SK-N-SH (cell line): ENCODE results near the gene ZNRF4. TPM values are rescaled to one million over a fixed set of nuclear protein-coding genes. Genes with fewer than 3 reads are reported as not detected.

Experiments used
- CTCF ChIA-PET: fragments of 300-600, 350-600 bp; formaldehyde crosslinking; extraction: SDS; loops from one replicate; lab custom pipeline; 2021; lab: Yijun Ruan, JAX
- POLR2A ChIA-PET: fragments of 350-600 bp; sonication (Branson Sonifier 250); formaldehyde crosslinking; extraction: SDS; loops from one replicate; lab custom pipeline; 2020; ENCODE audit warnings: antibody characterized with exemption, inconsistent platforms; lab: Yijun Ruan, JAX
- DNase-seq: peaks from one replicate; pipeline ENCODE4 v3.0.0; 2012
- H2AFZ ChIP-seq: fragments of 200-600 bp; sonication (generic); 2 replicates; pipeline ENCODE4 v1.8.1; 2016; ENCODE audit warnings: antibody characterized with exemption, mild to moderate bottlenecking, low read depth
- H3F3A ChIP-seq: fragments of 200-600 bp; sonication (generic); replicated peaks from 2 replicates; pipeline ENCODE3; 2016; ENCODE audit warnings: antibody characterized with exemption, mild to moderate bottlenecking; ENCODE audit not compliant: insufficient read depth
- H3K27ac ChIP-seq, 2 experiments: fragments of 200-500 bp in 1 of 2; fragments of 200-600 bp in 1 of 2; sonication (Bioruptor generic) in 1 of 2; sonication (generic), shearing (Covaris generic) in 1 of 2; 2 replicates each; pipeline versions ENCODE4 v1.5.1 to v1.6.1; 2014 to 2016; ENCODE audit warnings: low read depth in 2 of 2, inconsistent platforms in 1 of 2, low read length in 1 of 2, mild to moderate bottlenecking in 1 of 2, mixed read lengths in 1 of 2
- H3K27me3 ChIP-seq: fragments of 200-600 bp; sonication (generic), shearing (Covaris generic); 2 replicates; pipeline ENCODE4 v1.6.1; 2016; ENCODE audit warnings: mixed run types; ENCODE audit not compliant: insufficient read depth
- H3K36me3 ChIP-seq, 2 experiments: fragments of 200-500 bp in 1 of 2; fragments of 200-600 bp in 1 of 2; sonication (Bioruptor generic) in 1 of 2; sonication (generic) in 1 of 2; replicated peaks in 1 of 2; 2 replicates each; pipeline versions ENCODE3 to v1.5.1; 2014 to 2016; ENCODE audit warnings: low read length in 1 of 2, mild to moderate bottlenecking in 1 of 2; ENCODE audit not compliant: insufficient read depth in 2 of 2, control insufficient read depth in 1 of 2
- H3K4me1 ChIP-seq, 2 experiments: fragments of 200-500 bp in 1 of 2; fragments of 200-600 bp in 1 of 2; sonication (Bioruptor generic) in 1 of 2; sonication (generic), shearing (Covaris generic) in 1 of 2; 2 replicates each; pipeline versions ENCODE4 v1.5.1 to v1.6.1; 2014 to 2016; ENCODE audit warnings: low read depth in 1 of 2, low read length in 1 of 2, mixed run types in 1 of 2; ENCODE audit not compliant: insufficient read depth in 2 of 2, control insufficient read depth in 1 of 2
- H3K4me2 ChIP-seq: fragments of 200-600 bp; sonication (generic), shearing (Covaris generic); 2 replicates; pipeline ENCODE4 v1.6.1; 2017; ENCODE audit warnings: mixed run types
- H3K4me3 ChIP-seq, 2 experiments: fragments of 200-500 bp in 1 of 2; fragments of 200-600 bp in 1 of 2; sonication (Bioruptor generic) in 1 of 2; sonication (generic), shearing (Covaris generic) in 1 of 2; 2 replicates each; pipeline versions ENCODE4 v1.5.1 to v1.8.1; 2014 to 2016; ENCODE audit warnings: low read depth in 2 of 2, inconsistent platforms in 1 of 2, low read length in 1 of 2, mild to moderate bottlenecking in 1 of 2, mixed read lengths in 1 of 2, moderate library complexity in 1 of 2
- H3K79me2 ChIP-seq: fragments of 200-600 bp; sonication (generic); 2 replicates; pipeline ENCODE4 v1.8.1; 2017; ENCODE audit warnings: mild to moderate bottlenecking; ENCODE audit not compliant: insufficient read depth
- H3K9ac ChIP-seq: fragments of 200-600 bp; sonication (generic); 2 replicates; pipeline ENCODE4 v1.6.1; 2017; ENCODE audit warnings: mixed run types
- H3K9me2 ChIP-seq: fragments of 200-600 bp; sonication (generic); 2 replicates; pipeline ENCODE4 v1.6.1; 2017; ENCODE audit warnings: mixed run types
- H3K9me3 ChIP-seq: fragments of 200-600 bp; sonication (generic); 2 replicates; pipeline ENCODE4 v1.6.1; 2017; ENCODE audit warnings: mixed run types, mild to moderate bottlenecking, moderate library complexity
- H4K20me1 ChIP-seq: fragments of 200-600 bp; sonication (generic); 2 replicates; pipeline ENCODE4 v1.6.1; 2017; ENCODE audit warnings: mild to moderate bottlenecking, mixed run types; ENCODE audit not compliant: insufficient read depth
- EP300 ChIP-seq, 2 experiments: IDR thresholded peaks; 2 replicates each; pipeline versions ENCODE4 v1.4.0 to v1.6.1; 2012; ENCODE audit warnings: borderline replicate concordance in 1 of 2, low read depth in 1 of 2, low read length in 1 of 2
- EZH2phosphoT487 ChIP-seq: fragments of 200-600 bp; sonication (generic); IDR thresholded peaks from 2 replicates; pipeline ENCODE4 v1.6.1; 2017; ENCODE audit warnings: low read depth, mixed run types, mild to moderate bottlenecking, antibody characterized with exemption, moderate library complexity, borderline replicate concordance
- GABPA ChIP-seq: IDR thresholded peaks from 2 replicates; pipeline ENCODE4 v1.4.0; 2012; ENCODE audit warnings: low read depth, mild to moderate bottlenecking
- GATA2 ChIP-seq: sonication (generic); formaldehyde crosslinking; IDR thresholded peaks from 2 replicates; pipeline ENCODE4 v1.5.0; 2020; ENCODE audit warnings: mild to moderate bottlenecking, missing genetic modification reagents
- IRF3 ChIP-seq: fragments of 150-350 bp; IDR thresholded peaks from 2 replicates; pipeline ENCODE4 v1.6.1; 2016; ENCODE audit warnings: mild to moderate bottlenecking, low read depth, low read length
- MEF2A ChIP-seq: IDR thresholded peaks from 2 replicates; pipeline ENCODE4 v1.4.0; 2012; ENCODE audit warnings: low read depth, borderline replicate concordance
- NFIC ChIP-seq: IDR thresholded peaks from 2 replicates; pipeline ENCODE4 v1.4.0; 2012; ENCODE audit warnings: borderline replicate concordance
- RFX5 ChIP-seq: IDR thresholded peaks from 2 replicates; pipeline ENCODE4 v1.6.1; 2012; ENCODE audit warnings: mild to moderate bottlenecking, improper control_type of control experiment, low read length
- SIN3A ChIP-seq: IDR thresholded peaks from 2 replicates; pipeline ENCODE4 v1.6.1; 2012; ENCODE audit warnings: low read depth, mild to moderate bottlenecking, low read length, moderate library complexity, borderline replicate concordance
- TCF12 ChIP-seq: IDR thresholded peaks from 2 replicates; pipeline ENCODE4 v1.4.0; 2012
- USF1 ChIP-seq: IDR thresholded peaks from 2 replicates; pipeline ENCODE4 v1.4.0; 2012; ENCODE audit warnings: low read depth, borderline replicate concordance
- YY1 ChIP-seq: IDR thresholded peaks from 2 replicates; pipeline ENCODE4 v1.4.0; 2012; ENCODE audit warnings: low read depth, mild to moderate bottlenecking
- WGBS: methylation state at CpG from one replicate; pipeline ENCODE4 v1.1.6; 2017; ENCODE audit warnings: low lambda C conversion rate; 5-methylcytosine and 5-hydroxymethylcytosine counted together
- polyA plus RNA-seq, 3 experiments: library from polyadenylated mRNA; depleted of rRNA; stranded (reverse); fragments of >200 nt; gene quantifications; 2 replicates each; pipeline ENCODE4 v1.2.3, GENCODE V29; 2012
- TF ChIP-seq, protein P1 (sequence below): fragments of 200-600 bp; sonication (generic); IDR thresholded peaks from 2 replicates; pipeline ENCODE4 v1.6.1; 2017; ENCODE audit warnings: antibody characterized with exemption, mild to moderate bottlenecking, moderate library complexity
- TF ChIP-seq, protein P2 (sequence below): IDR thresholded peaks from 2 replicates; pipeline ENCODE4 v1.4.0; 2012; ENCODE audit warnings: low read depth

Gene ZNRF4
- polyA plus RNA-seq, 1 of the 3 experiments (the other 2 are of a cell fraction) = not detected

- Histone ChIP-seq H3K9me3 (no peaks in the 10 kb centered on the region), H3K9ac (no peak overlapping the region), H3K27me3 (no peaks in the 10 kb centered on the region), H3K9me2 (no peaks in the 10 kb centered on the region), H4K20me1 (no peaks in the 10 kb centered on the region), H3K4me1 (peaks cover 0 to 3% of the 10 kb centered on the region in 2 experiments; a peak in 1 of 4 replicates), H3K36me3 (no peaks in the 10 kb centered on the region), H3K27ac (no peak overlapping the region), H2AFZ (no peak overlapping the region), H3K4me2 (no peak overlapping the region), H3K4me3 (no peak overlapping the region), H3K79me2 (no peaks in the 10 kb centered on the region), H3F3A (peaks cover 15% of the 10 kb centered on the region)
- CTCF ChIA-PET = no interaction called here
- POLR2A ChIA-PET = interaction anchor here (0.7 kb wide), 1 partner anchor 124 kb away, joined by 4 read pairs; no protein-coding TSS in a partner anchor
- 30% methylated on average over 2 of the region's 5 CpGs for WGBS
- DNase-seq = no peak
- TF ChIP-seq, protein P1, sequence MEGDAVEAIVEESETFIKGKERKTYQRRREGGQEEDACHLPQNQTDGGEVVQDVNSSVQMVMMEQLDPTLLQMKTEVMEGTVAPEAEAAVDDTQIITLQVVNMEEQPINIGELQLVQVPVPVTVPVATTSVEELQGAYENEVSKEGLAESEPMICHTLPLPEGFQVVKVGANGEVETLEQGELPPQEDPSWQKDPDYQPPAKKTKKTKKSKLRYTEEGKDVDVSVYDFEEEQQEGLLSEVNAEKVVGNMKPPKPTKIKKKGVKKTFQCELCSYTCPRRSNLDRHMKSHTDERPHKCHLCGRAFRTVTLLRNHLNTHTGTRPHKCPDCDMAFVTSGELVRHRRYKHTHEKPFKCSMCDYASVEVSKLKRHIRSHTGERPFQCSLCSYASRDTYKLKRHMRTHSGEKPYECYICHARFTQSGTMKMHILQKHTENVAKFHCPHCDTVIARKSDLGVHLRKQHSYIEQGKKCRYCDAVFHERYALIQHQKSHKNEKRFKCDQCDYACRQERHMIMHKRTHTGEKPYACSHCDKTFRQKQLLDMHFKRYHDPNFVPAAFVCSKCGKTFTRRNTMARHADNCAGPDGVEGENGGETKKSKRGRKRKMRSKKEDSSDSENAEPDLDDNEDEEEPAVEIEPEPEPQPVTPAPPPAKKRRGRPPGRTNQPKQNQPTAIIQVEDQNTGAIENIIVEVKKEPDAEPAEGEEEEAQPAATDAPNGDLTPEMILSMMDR = no peak
- TF ChIP-seq GABPA (no peak), YY1 (no peak), RFX5 (no peak), NFIC (no peak), EZH2phosphoT487 (no peak), IRF3 (no peak), TCF12 (no peak)
Measured at GRCh38 chr19:5432687-5433086, 22.5 kb upstream of the ZNRF4 start.

DNA sequence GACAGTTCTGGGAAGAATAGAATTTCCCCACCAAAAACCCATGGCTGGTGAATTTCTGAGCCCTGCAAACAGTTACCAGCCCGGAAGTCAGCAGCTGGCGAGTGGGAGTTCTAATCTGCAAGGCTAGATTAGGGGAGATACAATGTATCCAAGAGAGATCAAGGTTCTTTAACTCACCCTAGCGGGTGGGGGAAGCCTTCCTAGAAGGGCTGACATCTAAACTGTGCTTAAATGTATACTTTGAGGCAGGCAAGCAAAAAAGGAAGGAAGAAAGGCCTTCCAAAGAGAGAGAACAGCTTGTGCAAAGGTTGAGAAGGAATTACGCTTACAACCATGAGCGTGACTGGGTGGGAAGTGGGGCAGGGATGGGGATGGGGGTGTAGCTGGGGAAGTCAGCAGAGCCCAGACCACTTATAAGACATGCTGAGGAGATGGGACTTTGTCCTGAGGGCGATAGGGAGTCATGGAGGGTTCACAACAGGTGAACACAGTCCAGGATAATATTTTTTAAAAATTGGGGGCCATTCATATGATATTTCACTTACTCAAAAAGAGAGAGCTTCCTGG, 20.8 kb upstream of the ZNRF4 start:
- H3K27ac ChIP-seq = no peak overlapping the region
- no peaks in the 10 kb centered on the region for H3K36me3 ChIP-seq
- H3K9me2 ChIP-seq = no peaks in the 10 kb centered on the region
- no peak overlapping the region for H2AFZ ChIP-seq
- peaks cover 0 to 3% of the 10 kb centered on the region in 2 experiments; a peak in 1 of 4 replicates for H3K4me1 ChIP-seq
- no peaks in the 10 kb centered on the region; the same call in 1 of the 2 replicates for H3K27me3 ChIP-seq
- no peaks in the 10 kb centered on the region for H3K9me3 ChIP-seq
- peaks cover 15% of the 10 kb centered on the region for H3F3A ChIP-seq
- H3K9ac ChIP-seq = no peak overlapping the region
- TF ChIP-seq, protein P2, sequence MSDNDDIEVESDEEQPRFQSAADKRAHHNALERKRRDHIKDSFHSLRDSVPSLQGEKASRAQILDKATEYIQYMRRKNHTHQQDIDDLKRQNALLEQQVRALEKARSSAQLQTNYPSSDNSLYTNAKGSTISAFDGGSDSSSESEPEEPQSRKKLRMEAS = no peak
- TF ChIP-seq NFIC (no peak), EZH2phosphoT487 (no peak), EP300 (IDR thresholded peaks at IDR 0.05; ENCODE audit: borderline replicate concordance in 1 of 2, low read depth in 1 of 2, low read length in 1 of 2) (no peak), MEF2A (no peak), SIN3A (no peak), GATA2 (CRISPR knock-in tag) (no peak), USF1 (no peak)
- no peak overlapping the region for H3K4me3 ChIP-seq
- no peak for DNase-seq
- POLR2A ChIA-PET = no interaction called here
- H4K20me1 ChIP-seq = no peaks in the 10 kb centered on the region
- H3K79me2 ChIP-seq = no peaks in the 10 kb centered on the region
- H3K4me2 ChIP-seq = no peak overlapping the region
- CTCF ChIA-PET = interaction anchor here (1.9 kb wide), 1 partner anchor 56 kb away, joined by 4 read pairs; no protein-coding TSS in a partner anchor
- 80% methylated on average over 6 of the region's 6 CpGs for WGBS
